HG03025 (cell line): ENCODE data around the gene ALK.
A peak's percentile ranks its signal among the peaks of the same experiment; 100 is the strongest.

Experiments used
- ATAC-seq: cut with Tn5 transposase; IDR thresholded peaks from one replicate; pipeline ENCODE4 v1.9.1; 2021; ENCODE audit warnings: mild to moderate bottlenecking, moderate library complexity; ENCODE audit not compliant: unreplicated experiment, low FRiP score

Gene ALK

DNA sequence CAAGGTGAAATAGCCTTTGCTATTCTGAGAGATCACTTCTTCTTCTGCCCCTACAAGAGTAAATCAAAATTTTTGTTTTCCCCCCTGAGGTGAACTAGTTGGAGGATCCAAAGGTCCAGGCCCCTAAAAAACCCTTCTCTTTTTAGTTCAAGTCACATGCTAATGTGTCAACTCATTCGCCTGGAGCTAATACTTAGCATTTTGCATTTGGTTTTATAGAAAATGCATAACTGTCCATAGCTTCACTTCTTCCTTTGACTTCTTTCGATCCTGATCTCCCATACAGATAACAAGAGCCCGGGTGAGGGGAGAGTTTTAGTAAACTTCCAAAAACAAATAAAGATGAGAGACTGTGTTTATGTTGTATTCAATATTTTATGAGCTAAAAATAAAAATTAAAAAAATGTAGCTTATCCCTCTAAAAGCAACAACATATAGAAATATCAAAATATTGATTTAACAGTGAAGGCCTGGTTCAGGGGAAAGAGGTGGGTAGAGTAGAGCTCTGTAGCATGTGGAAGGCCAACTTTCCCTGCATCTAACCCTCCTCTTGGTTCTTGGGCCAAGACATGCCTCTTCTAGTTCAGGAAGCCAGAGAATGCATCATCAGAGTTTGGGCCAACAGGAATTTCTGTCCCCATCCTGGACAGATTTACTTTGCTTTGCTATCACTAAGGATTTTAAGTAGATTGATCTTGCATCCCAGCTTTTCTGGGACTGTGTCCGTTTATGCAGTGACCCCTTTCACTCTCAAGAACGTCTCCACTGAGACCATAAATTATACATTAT is 333.8 kb downstream of the ALK start:
- ATAC-seq = no peak

DNA sequence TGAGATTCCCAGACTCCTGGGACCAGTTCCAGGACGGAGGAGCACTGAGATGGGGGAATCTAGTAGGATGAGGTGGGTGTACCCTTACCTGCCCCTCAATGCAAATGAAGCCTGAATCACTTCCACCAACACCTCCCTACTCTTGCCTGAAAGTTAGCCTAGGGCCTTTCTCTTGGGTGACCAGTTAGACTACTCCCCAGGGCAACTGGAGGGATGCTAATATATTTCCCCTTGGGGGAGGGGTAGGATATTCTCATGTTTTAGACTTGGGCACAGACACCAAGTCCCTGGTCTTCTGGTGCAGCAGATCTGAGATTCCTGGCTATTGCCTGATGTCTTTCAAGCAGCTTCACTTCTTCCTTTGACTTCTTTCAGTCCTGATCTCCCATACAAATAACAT is 334.5 kb downstream of the ALK start:
- ATAC-seq = no peak

DNA sequence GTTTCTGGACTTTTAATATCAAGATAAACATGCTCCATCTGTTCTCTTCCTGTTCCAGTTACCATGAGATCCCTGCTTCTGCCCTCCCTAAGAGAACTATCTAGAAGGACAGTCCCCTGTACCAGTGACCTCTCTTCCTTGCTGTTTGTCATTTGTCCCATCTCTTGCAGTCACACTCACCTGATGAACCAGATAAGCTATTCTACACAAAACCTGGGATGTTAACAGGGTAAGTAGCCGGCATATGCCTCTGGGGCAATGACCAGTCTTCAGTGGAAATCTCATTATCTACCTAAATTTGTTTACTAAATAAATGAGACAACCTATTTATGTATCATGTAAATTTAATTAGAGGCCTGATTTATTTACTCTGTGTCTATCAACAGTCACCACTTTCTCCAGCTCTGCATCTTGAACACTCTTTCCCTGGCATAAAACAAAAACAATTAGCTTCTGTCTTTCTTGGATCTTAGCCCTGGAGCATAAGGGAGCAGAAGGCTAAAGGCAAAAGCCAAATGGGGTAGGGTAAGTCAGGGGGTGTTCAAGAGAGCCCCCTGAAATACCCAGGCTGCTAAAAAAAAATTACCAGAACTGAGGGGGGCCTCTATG is 337.7 kb downstream of the ALK start:
- no peak for ATAC-seq

DNA sequence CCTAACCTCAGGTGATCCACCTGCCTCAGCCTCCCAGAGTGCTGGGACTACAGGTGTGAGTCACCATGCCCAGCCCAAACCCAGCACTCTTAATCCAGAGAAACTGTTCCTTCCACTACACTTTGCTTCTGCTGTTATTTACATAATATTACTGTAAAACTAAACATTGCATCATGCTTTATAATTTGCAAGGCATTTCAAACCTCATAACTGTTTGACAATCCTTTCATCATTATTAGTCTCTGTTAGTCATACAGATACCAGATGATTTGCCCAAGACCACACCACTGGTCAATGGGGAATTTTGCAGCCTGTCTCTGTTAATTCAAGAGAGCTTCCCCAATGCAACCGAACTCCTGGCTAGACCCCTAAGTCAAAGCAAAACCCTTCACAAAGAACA is 338.3 kb downstream of the ALK start:
- no peak for ATAC-seq

DNA sequence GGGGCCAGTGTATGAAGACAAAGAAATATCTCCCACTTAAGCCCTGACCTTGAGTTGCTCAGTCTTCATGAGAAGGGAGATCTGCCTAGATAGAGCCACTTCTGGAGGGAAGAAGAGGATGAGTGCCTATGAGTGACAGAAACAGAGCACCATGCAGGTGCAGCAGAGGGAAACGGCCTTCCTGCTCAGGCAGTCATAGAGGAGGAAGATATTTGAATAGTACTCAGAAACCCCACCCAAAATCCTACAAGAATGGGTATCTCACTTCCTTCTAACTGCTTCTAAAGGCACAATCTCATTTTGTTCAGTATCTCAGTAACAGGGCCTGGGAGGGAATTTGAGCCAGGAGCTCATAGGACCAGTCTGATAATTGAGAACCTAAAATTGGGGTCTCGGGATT is 339.3 kb downstream of the ALK start:
- ATAC-seq = peak; percentile 76

DNA sequence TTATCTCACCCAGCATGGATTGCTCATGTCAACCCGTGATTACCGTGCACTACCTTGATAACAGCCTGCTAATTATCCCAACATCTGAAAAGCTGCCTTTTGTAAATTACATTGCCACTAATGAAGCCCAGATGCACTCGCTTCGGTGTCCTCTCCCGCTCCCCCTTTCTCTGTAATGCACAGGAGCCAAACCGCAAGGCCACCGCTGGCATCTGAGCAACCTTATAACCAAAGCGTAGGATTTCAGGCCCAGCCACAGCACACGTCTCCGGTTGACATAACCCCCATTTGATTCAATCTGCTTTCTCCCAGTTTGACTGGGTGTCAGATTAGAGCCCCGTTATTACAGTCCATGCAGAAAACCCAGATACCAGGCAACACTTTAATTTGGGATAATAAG is 341.2 kb downstream of the ALK start:
- no peak for ATAC-seq

DNA sequence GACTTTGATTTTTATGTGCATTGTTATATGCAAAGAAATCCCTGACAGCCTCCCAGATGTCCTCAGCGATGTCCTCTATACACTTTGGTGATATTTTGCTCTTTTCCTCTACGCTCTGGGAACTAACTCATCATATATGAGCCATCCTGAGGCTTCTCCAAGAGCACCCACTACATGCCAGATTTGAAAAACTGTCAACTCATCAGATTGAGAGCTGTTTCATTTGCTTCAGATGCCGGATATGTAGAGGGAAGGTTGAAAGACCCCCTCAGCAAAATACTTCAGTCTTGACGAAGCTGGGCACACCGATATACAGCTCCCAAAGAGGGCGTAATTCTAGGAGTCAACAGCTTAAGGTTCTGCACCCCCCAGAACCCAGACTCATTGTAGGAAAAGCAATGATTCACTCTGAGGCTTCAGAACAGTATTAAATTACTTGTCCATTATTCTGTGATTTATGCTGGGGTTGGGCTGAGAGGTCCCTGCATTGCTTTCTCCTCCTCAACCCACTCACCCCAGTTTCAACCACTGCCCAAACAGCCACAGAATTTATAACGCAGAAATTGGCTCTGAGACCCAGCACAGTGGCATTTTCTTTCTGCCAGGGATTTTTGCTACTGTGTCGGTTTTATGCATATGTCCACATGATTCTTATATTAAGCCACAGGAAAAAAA is 341.8 kb downstream of the ALK start:
- no peak for ATAC-seq

DNA sequence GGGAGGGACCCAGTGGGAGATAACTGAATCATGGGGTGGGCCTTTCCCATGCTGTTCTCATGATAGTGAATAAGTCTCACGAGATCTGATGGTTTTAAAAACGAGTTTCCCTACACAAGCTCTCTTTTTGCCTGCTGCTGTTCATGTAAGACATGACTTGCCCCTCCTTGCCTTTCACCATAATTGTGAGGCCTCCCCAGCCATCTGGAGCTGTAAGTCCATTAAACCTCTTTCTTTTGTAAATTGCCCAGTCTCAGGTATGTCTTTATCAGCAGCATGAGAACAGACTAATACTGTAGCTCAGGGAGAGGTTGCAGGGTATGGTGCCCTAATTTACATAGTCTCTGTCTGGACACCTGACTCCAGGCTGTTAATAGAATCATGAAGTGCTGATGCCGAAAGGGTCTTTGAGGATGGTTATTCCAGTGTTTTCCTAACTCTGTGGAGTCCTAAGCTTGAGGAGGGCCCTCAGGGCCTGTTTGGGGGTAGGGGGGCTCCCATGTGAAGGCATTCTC is 343.2 kb downstream of the ALK start:
- ATAC-seq = no peak

DNA sequence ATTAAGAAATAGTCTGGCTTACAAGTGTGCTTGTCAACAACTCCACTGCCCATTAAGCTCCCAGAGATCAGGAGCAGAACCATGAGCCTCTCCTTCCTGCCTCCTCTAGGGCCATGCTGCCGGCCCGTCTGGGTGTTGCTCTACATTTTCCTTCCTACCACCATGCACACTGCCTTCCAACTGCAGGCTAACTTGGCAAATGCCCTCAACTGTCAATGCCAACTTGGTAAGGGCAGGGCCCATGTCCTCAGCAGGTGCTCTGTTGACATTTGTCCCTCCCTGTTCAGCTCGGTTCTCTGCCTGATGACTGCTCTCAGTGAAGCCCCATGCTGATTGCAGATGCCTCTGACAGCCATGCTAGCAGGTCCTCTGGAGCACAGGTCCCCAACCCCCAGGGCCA is 345.2 kb downstream of the ALK start:
- ATAC-seq = no peak

DNA sequence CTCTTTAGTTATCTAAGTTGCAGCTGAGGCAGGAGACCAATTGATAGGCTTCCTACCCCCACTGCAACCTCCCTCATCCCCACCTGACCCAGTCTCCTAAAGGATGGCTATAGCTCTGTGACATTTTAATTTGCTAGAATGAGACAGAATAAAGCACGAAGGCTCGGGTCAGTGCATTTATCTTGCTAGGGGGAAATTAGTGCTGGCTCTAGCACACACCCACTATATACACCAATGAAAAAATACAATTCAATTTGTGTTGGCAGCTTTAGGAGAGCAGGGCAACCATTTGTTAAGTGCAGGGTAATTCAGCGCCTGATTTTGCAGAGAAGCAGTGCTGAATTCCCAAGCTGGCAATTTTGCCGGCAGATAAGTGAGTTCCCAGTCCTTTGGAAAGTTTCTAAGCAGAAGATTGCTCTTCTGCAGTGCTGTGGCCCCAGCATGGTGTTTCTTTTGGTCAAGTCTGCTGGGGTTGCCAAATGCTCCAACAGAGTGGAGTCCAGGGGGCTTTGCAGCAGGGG is 346.0 kb downstream of the ALK start:
- no peak for ATAC-seq

DNA sequence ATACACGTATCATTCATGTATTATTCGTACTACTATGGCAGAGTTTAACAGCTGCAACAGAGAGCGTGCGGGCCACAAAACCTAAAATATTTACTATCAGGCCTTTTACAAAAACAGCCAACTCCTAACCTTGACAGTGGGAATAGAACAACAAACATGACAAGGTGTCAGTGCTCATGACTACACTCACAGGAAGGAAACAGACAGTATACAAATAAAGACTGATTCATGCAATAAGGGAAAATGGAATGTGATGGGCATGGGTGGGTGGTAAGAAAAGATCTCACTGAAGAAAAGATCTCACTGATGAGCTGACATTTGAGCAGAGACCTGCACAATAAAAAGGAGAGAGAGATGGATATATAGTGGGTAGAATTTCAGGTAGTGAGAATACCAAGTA is 347.8 kb downstream of the ALK start:
- ATAC-seq = no peak

DNA sequence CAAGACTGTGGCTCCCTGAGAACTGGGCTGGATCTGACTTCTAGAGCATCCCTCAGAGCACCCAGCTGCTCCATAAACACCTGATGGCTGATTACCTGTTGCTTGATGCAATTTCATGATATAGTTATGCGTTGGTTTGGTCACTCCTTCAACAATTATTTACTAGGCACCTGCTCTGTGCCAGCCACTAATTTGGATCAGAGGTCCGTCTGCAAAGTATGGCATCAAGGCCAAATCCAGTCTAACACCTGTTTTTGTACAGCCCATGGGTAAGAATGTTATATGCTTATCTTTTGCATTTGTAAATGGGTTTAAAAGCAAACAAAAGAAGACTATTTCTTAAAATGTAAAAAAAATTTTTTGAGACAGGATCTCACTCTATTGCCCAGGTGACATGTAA is 348.2 kb downstream of the ALK start:
- no peak for ATAC-seq

DNA sequence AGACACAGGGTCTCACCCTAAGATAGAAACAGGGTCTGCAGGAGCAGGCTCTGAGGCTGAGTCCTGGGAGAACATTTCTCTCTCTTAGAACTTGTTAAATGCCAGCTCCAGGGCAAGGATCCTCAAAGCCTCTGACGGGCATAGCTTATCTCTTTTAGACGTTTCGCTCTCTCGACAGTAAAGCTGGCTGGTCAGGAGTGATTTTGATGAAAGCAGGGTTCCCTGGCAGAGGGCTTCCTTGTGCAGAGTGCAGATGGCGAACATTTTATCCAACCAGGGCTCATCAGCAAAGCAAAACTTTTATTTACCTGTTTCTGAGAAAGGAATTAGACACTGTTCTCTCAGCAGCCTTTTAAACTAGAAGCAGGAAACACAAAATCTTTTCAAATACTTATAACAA is 350.8 kb downstream of the ALK start:
- no peak for ATAC-seq

DNA sequence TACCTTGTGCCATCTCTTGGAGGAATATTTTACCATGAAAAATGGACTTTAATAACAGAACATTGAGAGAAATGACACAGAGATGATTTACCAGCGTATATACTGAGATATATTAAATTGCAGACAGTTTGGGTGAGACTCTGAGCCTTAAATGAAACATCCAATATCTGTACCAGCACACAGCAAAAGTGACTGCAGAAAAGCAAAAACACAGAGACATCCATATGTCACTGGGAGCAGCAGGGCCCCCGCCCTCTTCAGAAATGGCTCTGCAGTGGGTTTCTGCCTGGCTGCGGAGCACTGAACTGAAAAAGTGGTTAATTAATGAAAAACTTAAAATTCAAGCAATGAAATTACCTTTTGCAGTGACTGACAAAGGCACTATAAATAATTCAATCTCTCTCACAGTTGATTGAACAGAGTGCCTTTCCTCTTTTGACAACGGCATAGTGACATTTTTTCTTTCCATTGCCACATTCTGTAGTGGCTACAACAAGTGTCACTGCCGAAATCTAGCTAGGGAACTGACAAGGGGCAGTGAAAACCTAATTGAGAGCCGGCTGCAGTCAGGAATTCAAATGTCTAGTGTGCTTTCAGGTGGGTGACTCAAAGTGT is 353.4 kb downstream of the ALK start:
- ATAC-seq = no peak

DNA sequence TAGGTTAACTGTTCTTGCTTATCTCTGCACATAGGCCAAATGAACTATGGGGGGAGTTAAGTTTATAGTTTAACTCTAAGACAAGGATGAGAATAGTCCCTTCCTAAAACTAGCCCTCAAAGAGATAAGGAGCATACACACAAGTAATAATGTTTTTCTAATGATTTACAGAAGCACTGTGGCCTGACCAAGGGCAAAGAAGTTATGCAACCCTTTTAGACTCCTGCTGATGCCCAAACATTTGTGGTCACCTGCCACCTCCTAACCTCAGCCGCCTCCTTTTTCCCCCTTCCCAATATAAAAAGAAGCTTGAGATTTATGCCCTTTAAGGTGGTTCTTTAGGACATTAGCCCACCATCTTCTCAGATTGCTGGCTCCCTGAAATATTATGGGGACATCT is 357.7 kb downstream of the ALK start:
- ATAC-seq = no peak

DNA sequence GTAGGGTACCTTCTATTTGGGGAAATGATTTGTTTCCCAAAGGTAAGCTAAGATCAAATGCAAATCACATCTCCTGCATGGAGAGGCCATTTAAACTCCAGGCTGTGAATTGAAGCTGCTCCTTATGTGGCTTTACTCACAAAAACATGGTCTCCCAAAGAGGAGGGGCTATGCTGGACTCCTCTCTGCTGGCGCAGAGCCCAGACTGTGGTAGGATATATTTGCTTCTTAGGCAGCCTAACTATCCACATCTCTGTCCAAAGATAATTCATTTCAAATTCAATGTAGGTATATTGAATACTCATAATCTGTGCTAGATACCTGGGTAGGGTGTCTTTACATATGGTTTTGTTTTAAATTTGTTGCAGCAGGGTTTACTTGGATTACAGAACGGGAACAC is 358.5 kb downstream of the ALK start:
- ATAC-seq = no peak

DNA sequence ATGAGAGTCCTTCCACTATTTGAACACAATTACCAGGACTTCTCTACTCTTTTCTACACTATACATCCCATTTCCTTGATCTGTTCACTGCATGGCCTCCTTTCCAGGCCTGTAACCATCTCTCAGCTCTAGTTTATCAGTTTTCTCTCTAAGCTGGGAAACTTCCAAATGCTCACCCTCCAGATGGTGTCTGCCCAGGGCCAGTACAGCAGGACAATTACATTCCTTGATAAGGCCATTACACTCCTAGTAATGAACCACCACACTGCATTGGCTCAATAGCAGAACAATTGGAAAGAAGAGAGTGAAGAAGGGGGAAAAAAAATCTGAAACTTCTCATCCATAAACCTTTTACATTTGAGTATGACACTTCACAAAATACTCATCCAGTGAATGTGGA is 359.1 kb downstream of the ALK start:
- ATAC-seq = no peak

DNA sequence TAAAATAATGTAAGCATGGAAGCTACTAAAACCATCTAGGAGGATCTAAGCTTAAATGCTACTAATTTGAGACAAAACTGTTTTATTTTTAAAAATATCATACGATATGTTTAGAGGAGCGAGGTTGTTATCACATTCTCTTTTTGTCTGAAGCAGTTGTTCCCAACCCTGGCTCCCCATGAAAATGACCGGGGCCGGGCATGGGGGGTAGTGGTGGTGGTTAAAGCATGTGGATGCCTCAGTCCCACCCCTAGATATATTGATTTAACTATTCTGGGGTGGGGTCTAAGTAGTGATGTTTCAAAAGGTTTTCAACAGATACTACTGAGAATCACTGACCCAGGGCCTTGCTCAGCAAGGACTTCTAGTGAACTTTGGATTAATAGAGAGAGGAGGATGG is 359.8 kb downstream of the ALK start:
- no peak for ATAC-seq

DNA sequence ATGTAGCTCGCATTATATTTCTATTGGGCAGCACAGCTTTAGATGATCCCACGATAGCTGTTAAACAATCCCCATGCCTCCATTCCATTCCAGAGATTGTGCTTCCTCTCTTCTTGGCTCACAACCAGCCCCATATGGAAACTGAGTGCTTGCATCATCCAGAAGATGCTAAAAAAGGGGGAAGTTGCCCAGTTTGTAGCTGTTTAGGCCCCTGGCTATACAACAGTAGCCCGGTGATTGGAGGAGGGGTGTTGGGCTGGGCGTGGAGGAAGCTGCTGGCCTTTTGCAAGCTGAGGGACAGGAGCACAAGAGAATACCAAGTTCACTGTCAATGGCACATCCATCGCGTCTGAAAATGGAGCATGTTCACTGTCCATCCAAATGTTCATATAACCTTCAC is 360.2 kb downstream of the ALK start:
- ATAC-seq = no peak

DNA sequence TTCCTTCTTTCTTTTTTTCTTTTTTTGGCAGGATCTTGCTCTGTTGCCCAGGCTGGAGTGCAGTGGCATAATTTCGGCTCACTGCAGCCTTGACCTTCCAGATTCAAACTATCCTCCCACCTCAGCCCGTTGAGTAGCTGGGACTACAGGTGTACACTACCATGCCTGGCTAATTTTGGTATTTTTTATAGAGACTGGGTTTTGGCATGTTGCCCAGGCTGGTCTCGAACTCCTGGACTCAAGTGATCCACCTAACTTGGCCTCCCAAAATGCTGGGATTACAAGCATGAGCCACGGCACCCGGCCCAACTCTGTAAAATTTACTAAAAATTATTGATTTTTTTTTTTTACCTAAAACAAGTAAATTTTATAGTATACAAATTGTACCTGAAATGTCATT is 360.8 kb downstream of the ALK start:
- ATAC-seq = no peak

DNA sequence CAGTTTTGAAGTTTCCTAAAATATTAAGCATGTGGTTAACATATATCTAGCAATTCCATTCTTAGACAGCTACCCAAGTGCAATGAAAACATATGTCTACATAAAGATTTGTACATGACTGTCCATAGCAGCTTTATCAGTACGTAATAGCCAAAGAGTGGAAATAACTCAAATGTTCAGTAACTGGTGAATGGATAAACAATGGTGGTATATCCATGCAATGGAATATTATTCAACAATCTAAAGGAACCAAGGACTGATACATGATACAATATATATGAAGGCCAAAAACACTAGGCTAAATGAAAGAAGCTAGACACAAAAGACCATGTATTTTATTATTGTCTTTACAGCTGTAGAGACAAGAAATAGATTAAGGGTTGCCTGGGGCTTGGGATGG is 361.4 kb downstream of the ALK start:
- no peak for ATAC-seq
